ENCODE results near the gene SSR4. TPM values are rescaled to one million over a fixed set of nuclear protein-coding genes. Genes with fewer than 3 reads are reported as not detected.

Gene SSR4
- total RNA-seq, 1 donor from 2014 or later, result 140 TPM

- no peak for DNase-seq (ENCODE audit: low spot score)
- intact Hi-C loops (cut with DNase I), result no loop called here
Measured at GRCh38 chrX:153778684-153779101, 15.8 kb upstream of the SSR4 start.

GRCh38 chrX:153779891-153780677 is 14.4 kb upstream of the SSR4 start:
- DNase-seq (ENCODE audit: low spot score), result no peak
- intact Hi-C loops (cut with DNase I), result no loop called here

- intact Hi-C loops (cut with DNase I), result no loop called here
- DNase-seq (ENCODE audit: low spot score), result no peak
Measured at GRCh38 chrX:153780678-153781427, 13.6 kb upstream of the SSR4 start, which contains the start of gene SRPK3. SRPK3 (plus strand) TSS chrX:153781041; CDS start chrX:153781087, 46 bp downstream.

GRCh38 chrX:153781428-153782047 is 12.9 kb upstream of the SSR4 start:
- no peak for DNase-seq (ENCODE audit: low spot score)

GRCh38 chrX:153782313-153782712 is 12.2 kb upstream of the SSR4 start:
- intact Hi-C loops (cut with DNase I), result no loop called here
- DNase-seq (ENCODE audit: low spot score), result no peak

More at GRCh38 chrX:153781428-153782047, 12.9 kb upstream of the SSR4 start:
- intact Hi-C loops (cut with DNase I), result no loop called here

GRCh38 chrX:153782871-153783270 is 11.6 kb upstream of the SSR4 start:
- no peak for DNase-seq (ENCODE audit: low spot score)
- intact Hi-C loops (cut with DNase I), result no loop called here

GRCh38 chrX:153783378-153784013 is 11.0 kb upstream of the SSR4 start:
- intact Hi-C loops (cut with DNase I), result no loop called here
- DNase-seq (ENCODE audit: low spot score), result no peak

GRCh38 chrX:153784325-153784967 is 10.0 kb upstream of the SSR4 start:
- DNase-seq (ENCODE audit: low spot score), result no peak
- intact Hi-C loops (cut with DNase I), result no loop called here

- no peak for DNase-seq (ENCODE audit: low spot score)
- intact Hi-C loops (cut with DNase I), result no loop called here
Measured at GRCh38 chrX:153786669-153787068, 7.8 kb upstream of the SSR4 start.

- intact Hi-C loops (cut with DNase I), result no loop called here
- no peak for DNase-seq (ENCODE audit: low spot score)
Measured at GRCh38 chrX:153789654-153790053, 4.8 kb upstream of the SSR4 start.

- intact Hi-C loops (cut with DNase I), result no loop called here
- no peak for DNase-seq (ENCODE audit: low spot score)
Measured at GRCh38 chrX:153791104-153791852, 3.2 kb upstream of the SSR4 start.

GRCh38 chrX:153792368-153792767 is 2.1 kb upstream of the SSR4 start:
- intact Hi-C loops (cut with DNase I), result no loop called here
- no peak for DNase-seq (ENCODE audit: low spot score)

- DNase-seq (ENCODE audit: low spot score), result no peak
- intact Hi-C loops (cut with DNase I), result no loop called here
Measured at GRCh38 chrX:153793291-153793690, 1.2 kb upstream of the SSR4 start.

- intact Hi-C loops (cut with DNase I), result loop anchor here (1.0 kb wide), 1 partner anchor 133 kb away; no protein-coding TSS in a partner anchor
- DNase-seq (ENCODE audit: low spot score), result no peak
Measured at GRCh38 chrX:153794897-153795816, 689 bp downstream of the SSR4 start.

- intact Hi-C loops (cut with DNase I), result no loop called here
- DNase-seq (ENCODE audit: low spot score), result no peak
Measured at GRCh38 chrX:153797415-153798015, 3.0 kb downstream of the SSR4 start.

- DNase-seq (ENCODE audit: low spot score), result no peak
- intact Hi-C loops (cut with DNase I), result no loop called here
Measured at GRCh38 chrX:153799326-153799725, 4.9 kb downstream of the SSR4 start.

GRCh38 chrX:153800177-153800722 is 5.8 kb downstream of the SSR4 start:
- intact Hi-C loops (cut with DNase I), result no loop called here
- DNase-seq (ENCODE audit: low spot score), result no peak
